WTC11 (cell line): ENCODE results near the gene XPO6. TPM values are rescaled to one million over a fixed set of nuclear protein-coding genes. Genes with fewer than 3 reads are reported as not detected.

Experiments used
- ATAC-seq: fragments of 200-7000 bp; cut with Tn5 transposase; 2 replicates; pipeline ENCODE4 v1.10.0; 2021; ENCODE audit warnings: mild to moderate bottlenecking, moderate library complexity
- CTCF ChIA-PET: fragments of 300-600 bp; sonication (Branson Sonifier 250); formaldehyde crosslinking; loops from one replicate; lab custom pipeline; 2021; ENCODE audit warnings: antibody characterized with exemption; lab: Charles Lee
- POLR2A ChIA-PET: fragments of 350-600 bp; sonication (Branson Sonifier 250); formaldehyde crosslinking; loops from one replicate; lab custom pipeline; 2021; ENCODE audit warnings: antibody characterized with exemption; lab: Charles Lee
- DNase-seq: peaks from one replicate; pipeline ENCODE4 v3.0.0; 2021; ENCODE audit warnings: low spot score
- H3K27ac Mint-ChIP-seq: 2 replicates; pipeline ENCODE4 v1.8.0; 2021; ENCODE audit warnings: mixed read lengths
- H3K27me3 Mint-ChIP-seq: 2 replicates; pipeline ENCODE4 v1.8.0; 2021; ENCODE audit warnings: low read depth, mild to moderate bottlenecking, moderate library complexity, mixed read lengths
- H3K36me3 Mint-ChIP-seq: 2 replicates; pipeline ENCODE4 v1.8.0; 2021; ENCODE audit warnings: mixed read lengths
- H3K4me1 Mint-ChIP-seq: 2 replicates; pipeline ENCODE4 v1.8.0; 2022; ENCODE audit warnings: mixed read lengths
- H3K4me3 Mint-ChIP-seq: 2 replicates; pipeline ENCODE4 v1.8.0; 2021; ENCODE audit warnings: mild to moderate bottlenecking, moderate library complexity, mixed read lengths
- H3K9me3 Mint-ChIP-seq: 2 replicates; pipeline ENCODE4 v1.8.0; 2021; ENCODE audit warnings: mixed read lengths
- AR ChIP-seq: fragments of 250-450 bp; sonication (Bioruptor Pico); IDR thresholded peaks from 2 replicates; pipeline ENCODE4 v1.9.0; 2021; ENCODE audit warnings: mild to moderate bottlenecking
- ATF2 ChIP-seq: sonication (generic); formaldehyde crosslinking; IDR thresholded peaks from 2 replicates; pipeline ENCODE4 v1.8.1; 2022; ENCODE audit warnings: low read depth, missing genetic modification reagents, borderline replicate concordance
- CDX4 ChIP-seq: fragments of 250-450 bp; sonication (Bioruptor Pico); IDR thresholded peaks from 2 replicates; pipeline ENCODE4 v1.9.0; 2021; ENCODE audit warnings: moderate library complexity, mild to moderate bottlenecking, inconsistent platforms, borderline replicate concordance
- CREM ChIP-seq: sonication (generic); formaldehyde crosslinking; IDR thresholded peaks from 2 replicates; pipeline ENCODE4 v1.8.1; 2022; ENCODE audit warnings: mild to moderate bottlenecking, missing genetic modification reagents, moderate library complexity
- E2F1 ChIP-seq: sonication (generic); formaldehyde crosslinking; IDR thresholded peaks from 2 replicates; pipeline ENCODE4 v1.8.0; 2022; ENCODE audit warnings: mild to moderate bottlenecking, missing genetic modification reagents
- HMGXB4 ChIP-seq: sonication (generic); formaldehyde crosslinking; IDR thresholded peaks from 2 replicates; pipeline ENCODE4 v1.8.1; 2023; ENCODE audit warnings: mild to moderate bottlenecking, moderate library complexity, missing genetic modification reagents
- IRF2 ChIP-seq: sonication (generic); formaldehyde crosslinking; IDR thresholded peaks from 2 replicates; pipeline ENCODE4 v1.8.0; 2022; ENCODE audit warnings: low read depth, missing genetic modification reagents, borderline replicate concordance
- MXD4 ChIP-seq: fragments of 250-450 bp; sonication (Bioruptor Pico); IDR thresholded peaks from 2 replicates; pipeline ENCODE4 v1.8.0; 2021; ENCODE audit warnings: mild to moderate bottlenecking, moderate library complexity, borderline replicate concordance
- NFATC4 ChIP-seq: fragments of 250-450 bp; sonication (Bioruptor Pico); IDR thresholded peaks from 2 replicates; pipeline ENCODE4 v1.9.0; 2021; ENCODE audit warnings: mild to moderate bottlenecking
- OVOL2 ChIP-seq: fragments of 250-450 bp; sonication (Bioruptor Pico); IDR thresholded peaks from 2 replicates; pipeline ENCODE4 v1.9.0; 2021; ENCODE audit warnings: mild to moderate bottlenecking, borderline replicate concordance
- PRRX2 ChIP-seq: fragments of 250-450 bp; sonication (Bioruptor Pico); IDR thresholded peaks from 2 replicates; pipeline ENCODE4 v1.8.0; 2021; ENCODE audit warnings: mild to moderate bottlenecking
- TP53 ChIP-seq: sonication (generic); formaldehyde crosslinking; IDR thresholded peaks from 2 replicates; pipeline ENCODE4 v1.8.1; 2023; ENCODE audit warnings: mild to moderate bottlenecking, missing genetic modification reagents
- ZBTB21 ChIP-seq: sonication (generic); formaldehyde crosslinking; IDR thresholded peaks from 2 replicates; pipeline ENCODE4 v1.8.1; 2023; ENCODE audit warnings: mild to moderate bottlenecking, missing genetic modification reagents, borderline replicate concordance
- ZNF263 ChIP-seq: sonication (generic); formaldehyde crosslinking; IDR thresholded peaks from 2 replicates; pipeline ENCODE4 v1.8.1; 2022; ENCODE audit warnings: low read depth, mild to moderate bottlenecking, moderate library complexity, missing genetic modification reagents
- total RNA-seq: library from RNA; stranded (reverse); gene quantifications from 3 replicates; pipeline ENCODE4 v1.2.3, GENCODE V29; 2021

XPO6 gene
- total RNA-seq, 1 experiment from 2014 or later: 160 TPM

- peak; percentile 38 for DNase-seq
- Mint-ChIP-seq H3K27ac (no peak overlapping the region), H3K36me3 (no peaks in the 10 kb centered on the region), H3K27me3 (peaks cover 61% of the 10 kb centered on the region), H3K4me1 (peaks cover 5% of the 10 kb centered on the region; the same call in 1 of the 2 replicates), H3K9me3 (no peaks in the 10 kb centered on the region), H3K4me3 (no peak overlapping the region)
- ChIA-PET POLR2A (no interaction called here), CTCF (interaction anchor here (0.9 to 3.5 kb wide), 8 partner anchors 8 to 423 kb away, joined by 3 to 26 read pairs (median 6); no protein-coding TSS in a partner anchor)
- peak; percentile 21 for ATAC-seq
- TF ChIP-seq ATF2 (CRISPR knock-in tag) (no peak), CREM (CRISPR knock-in tag) (0 out of 2 replicates have a peak, but pooled peaks have one; percentile 31)
Observed at GRCh38 chr16:28062847-28063521, 148.8 kb downstream of the XPO6 start.

- no peak overlapping the region for H3K27ac Mint-ChIP-seq
- H3K27me3 Mint-ChIP-seq: peaks cover 61% of the 10 kb centered on the region
- CTCF ChIA-PET: interaction anchor here (0.9 to 3.5 kb wide), 10 partner anchors 8 to 422 kb away, joined by 3 to 26 read pairs (median 6); no protein-coding TSS in a partner anchor
- no peaks in the 10 kb centered on the region for H3K36me3 Mint-ChIP-seq
- ATAC-seq: no peak
- H3K9me3 Mint-ChIP-seq: no peaks in the 10 kb centered on the region
- TF ChIP-seq OVOL2 (no peak), IRF2 (no peak), MXD4 (CRISPR knock-in tag) (no peak), ZBTB21 (CRISPR knock-in tag) (no peak), CDX4 (no peak), E2F1 (no peak), HMGXB4 (no peak), TP53 (CRISPR knock-in tag) (no peak), AR (CRISPR knock-in tag) (no peak), NFATC4 (CRISPR knock-in tag) (no peak), ZNF263 (CRISPR knock-in tag) (no peak), PRRX2 (CRISPR knock-in tag) (no peak)
- peaks cover 5% of the 10 kb centered on the region; the same call in 1 of the 2 replicates for H3K4me1 Mint-ChIP-seq
- DNase-seq: no peak
- POLR2A ChIA-PET: no interaction called here
- H3K4me3 Mint-ChIP-seq: peak overlapping the region; percentile 63
Observed at GRCh38 chr16:28062261-28062846, 149.4 kb downstream of the XPO6 start.
